Cardiac fibroblast (primary cell): ENCODE measurements around the gene DPF3.
A peak's percentile ranks its signal among the peaks of the same experiment; 100 is the strongest.

Experiments
- DNase-seq, 2 donors: peaks; one replicate each; pipeline versions ENCODE4 v3.0.0 to v3.0.0-alpha.2; 2010; ENCODE audit warnings: low read depth in 2 of 2
- H3K4me3 ChIP-seq, 2 donors: replicated peaks in 1 of 2; 1 replicate in 1 of 2; 2 replicates in 1 of 2; pipeline ENCODE4 v1.5.1; 2011; ENCODE audit warnings: low read depth in 2 of 2, low read length in 2 of 2, mild to moderate bottlenecking in 2 of 2, moderate library complexity in 1 of 2
- CTCF ChIP-seq: IDR thresholded peaks from one replicate; pipeline ENCODE4 v1.5.1; 2011; ENCODE audit warnings: low read depth, mild to moderate bottlenecking, low read length, inconsistent platforms

DPF3 gene

GRCh38 chr14:72665259-72665658, 228.6 kb downstream of the DPF3 start:
- no peak overlapping the region for H3K4me3 ChIP-seq
- peak; percentile 86 to 99 for DNase-seq
- no peak for TF ChIP-seq CTCF

GRCh38 chr14:72664651-72665050, 229.2 kb downstream of the DPF3 start:
- H3K4me3 ChIP-seq: no peak overlapping the region
- no peak for TF ChIP-seq CTCF
- peak in 1 of 2 donors; percentile 61 for DNase-seq

GRCh38 chr14:72663956-72664650, 229.8 kb downstream of the DPF3 start:
- no peak for TF ChIP-seq CTCF
- no peak overlapping the region for H3K4me3 ChIP-seq
- DNase-seq: peak; percentile 33 to 56

- TF ChIP-seq CTCF: no peak
- H3K4me3 ChIP-seq: no peak overlapping the region
- DNase-seq: peak in 1 of 2 donors; percentile 39
Measured at GRCh38 chr14:72663076-72663487, 230.8 kb downstream of the DPF3 start.

- TF ChIP-seq CTCF: no peak
- no peak overlapping the region for H3K4me3 ChIP-seq
- no peak for DNase-seq
Measured at GRCh38 chr14:72662214-72662613, 231.7 kb downstream of the DPF3 start.

GRCh38 chr14:72657214-72657921, 236.5 kb downstream of the DPF3 start:
- peak in 1 of 2 donors; percentile 46 for DNase-seq
- TF ChIP-seq CTCF: no peak
- no peak overlapping the region for H3K4me3 ChIP-seq
